Body of pancreas (tissue), 4 donors: ENCODE data around the gene ATOH8.

Source experiments
- POLR2A ChIP-seq, 3 donors: fragments of 450-650 bp; IDR thresholded peaks; one replicate each; pipeline ENCODE4 v1.6.1; 2016; ENCODE audit warnings: antibody characterized with exemption in 3 of 3, mild to moderate bottlenecking in 2 of 3
- TF ChIP-seq, protein P1 (sequence below), 7 experiments: fragments of 450-650 bp in 4 of 7; fragments of 200-600 bp in 3 of 7; sonication (generic) in 3 of 7; IDR thresholded peaks; one replicate each; pipeline ENCODE4 v1.5.1; 2016 to 2019; ENCODE audit warnings: antibody characterized with exemption in 7 of 7

DNA sequence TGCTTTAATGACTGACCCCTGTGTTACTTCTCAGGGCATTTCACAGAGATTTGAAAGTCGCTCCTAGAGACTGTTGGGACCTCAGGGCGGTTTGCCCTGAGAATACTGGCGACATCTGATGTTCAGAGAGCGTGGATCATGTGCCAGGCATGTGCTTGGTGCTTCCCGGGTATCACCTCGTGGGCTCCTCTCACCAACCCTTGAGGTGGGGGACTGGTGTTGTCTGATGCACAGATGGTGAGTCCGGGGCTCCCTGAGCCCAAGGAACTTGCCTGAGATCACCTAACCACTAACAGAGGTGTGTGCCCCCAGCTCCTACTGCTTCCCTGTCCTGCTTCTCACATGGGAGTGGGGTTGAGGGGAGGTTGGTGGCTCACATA is 16.2 kb downstream of the ATOH8 start:
- TF ChIP-seq POLR2A (IDR thresholded peaks at IDR 0.05): no peak
- TF ChIP-seq, protein P1, sequence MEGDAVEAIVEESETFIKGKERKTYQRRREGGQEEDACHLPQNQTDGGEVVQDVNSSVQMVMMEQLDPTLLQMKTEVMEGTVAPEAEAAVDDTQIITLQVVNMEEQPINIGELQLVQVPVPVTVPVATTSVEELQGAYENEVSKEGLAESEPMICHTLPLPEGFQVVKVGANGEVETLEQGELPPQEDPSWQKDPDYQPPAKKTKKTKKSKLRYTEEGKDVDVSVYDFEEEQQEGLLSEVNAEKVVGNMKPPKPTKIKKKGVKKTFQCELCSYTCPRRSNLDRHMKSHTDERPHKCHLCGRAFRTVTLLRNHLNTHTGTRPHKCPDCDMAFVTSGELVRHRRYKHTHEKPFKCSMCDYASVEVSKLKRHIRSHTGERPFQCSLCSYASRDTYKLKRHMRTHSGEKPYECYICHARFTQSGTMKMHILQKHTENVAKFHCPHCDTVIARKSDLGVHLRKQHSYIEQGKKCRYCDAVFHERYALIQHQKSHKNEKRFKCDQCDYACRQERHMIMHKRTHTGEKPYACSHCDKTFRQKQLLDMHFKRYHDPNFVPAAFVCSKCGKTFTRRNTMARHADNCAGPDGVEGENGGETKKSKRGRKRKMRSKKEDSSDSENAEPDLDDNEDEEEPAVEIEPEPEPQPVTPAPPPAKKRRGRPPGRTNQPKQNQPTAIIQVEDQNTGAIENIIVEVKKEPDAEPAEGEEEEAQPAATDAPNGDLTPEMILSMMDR (IDR thresholded peaks at IDR 0.05): no peak
